ENCODE results near the gene LRSAM1.

LRSAM1 gene

GRCh38 chr9:127426756-127427155, 24.6 kb upstream of the LRSAM1 start:
- DNase-seq (ENCODE audit: low read depth), result no peak

- no peak for DNase-seq (ENCODE audit: low read depth)
Measured at GRCh38 chr9:127428348-127428747, 23.0 kb upstream of the LRSAM1 start.

- DNase-seq (ENCODE audit: low read depth), result no peak
Measured at GRCh38 chr9:127430415-127430814, 20.9 kb upstream of the LRSAM1 start.

- no peak for DNase-seq (ENCODE audit: low read depth)
Measured at GRCh38 chr9:127437497-127438264, 13.6 kb upstream of the LRSAM1 start.

- DNase-seq (ENCODE audit: low read depth), result no peak
Measured at GRCh38 chr9:127438394-127438793, 12.9 kb upstream of the LRSAM1 start.

GRCh38 chr9:127444283-127444920, 6.9 kb upstream of the LRSAM1 start:
- no peak for DNase-seq (ENCODE audit: low read depth)

GRCh38 chr9:127444921-127445850, 6.1 kb upstream of the LRSAM1 start:
- no peak for DNase-seq (ENCODE audit: low read depth)

GRCh38 chr9:127445851-127446712, 5.2 kb upstream of the LRSAM1 start:
- no peak for DNase-seq (ENCODE audit: low read depth)

GRCh38 chr9:127446713-127447415, 4.4 kb upstream of the LRSAM1 start:
- no peak for DNase-seq (ENCODE audit: low read depth)

GRCh38 chr9:127447416-127448111, 3.7 kb upstream of the LRSAM1 start:
- DNase-seq (ENCODE audit: low read depth), result no peak

- no peak for DNase-seq (ENCODE audit: low read depth)
Measured at GRCh38 chr9:127448112-127448805, 3.1 kb upstream of the LRSAM1 start.

- no peak for DNase-seq (ENCODE audit: low read depth)
Measured at GRCh38 chr9:127449332-127449966, 1.9 kb upstream of the LRSAM1 start.

GRCh38 chr9:127450243-127450760, 1.0 kb upstream of the LRSAM1 start:
- DNase-seq (ENCODE audit: low read depth), result no peak

- DNase-seq (ENCODE audit: low read depth), result no peak
Measured at GRCh38 chr9:127451608-127451857, 223 bp downstream of the LRSAM1 start.

- DNase-seq (ENCODE audit: low read depth), result no peak
Measured at GRCh38 chr9:127451858-127452656, 747 bp downstream of the LRSAM1 start.

- DNase-seq (ENCODE audit: low read depth), result no peak
Measured at GRCh38 chr9:127452691-127453090, 1.4 kb downstream of the LRSAM1 start.

- DNase-seq (ENCODE audit: low read depth), result no peak
Measured at GRCh38 chr9:127455324-127455992, 4.1 kb downstream of the LRSAM1 start.
